GM21367 (cell line): ENCODE measurements around the gene TRIM40.
"Not testable (repeated sequence)": the region's sequence is repeated elsewhere in the genome, so short reads cannot be mapped to it uniquely, and the experiment has no call there.

Experiments
- ATAC-seq: cut with Tn5 transposase; IDR thresholded peaks from one replicate; pipeline ENCODE4 v1.9.1; 2021; ENCODE audit not compliant: unreplicated experiment

Gene TRIM40

GRCh38 chr6:30113003-30113759, 22.8 kb upstream of the TRIM40 start, which contains the start of gene TRIM31:
Gene TRIM31, minus strand, starts transcription at chr6:30113090. Its CDS starts 285 bp downstream, at chr6:30112805.
- ATAC-seq: no peak

GRCh38 chr6:30113841-30114240, 22.1 kb upstream of the TRIM40 start:
- ATAC-seq: no peak

GRCh38 chr6:30116724-30117123, 19.2 kb upstream of the TRIM40 start:
- ATAC-seq: no peak

- not testable (repeated sequence) for ATAC-seq
These were observed 17.2 kb upstream of the TRIM40 start for GRCh38 chr6:30118691-30119090.

GRCh38 chr6:30121446-30122366, 14.2 kb upstream of the TRIM40 start:
- no peak for ATAC-seq

- ATAC-seq: no peak
These were observed 13.4 kb upstream of the TRIM40 start for GRCh38 chr6:30122515-30122914.

GRCh38 chr6:30127238-30128093, 8.5 kb upstream of the TRIM40 start:
- no peak for ATAC-seq

GRCh38 chr6:30129265-30130178, 6.4 kb upstream of the TRIM40 start:
- ATAC-seq: no peak

GRCh38 chr6:30130179-30130679, 5.7 kb upstream of the TRIM40 start:
- ATAC-seq: no peak

- ATAC-seq: peak; percentile 71
These were observed 4.8 kb upstream of the TRIM40 start for GRCh38 chr6:30130887-30131862.

GRCh38 chr6:30131947-30132497, 3.9 kb upstream of the TRIM40 start:
- no peak for ATAC-seq

GRCh38 chr6:30135147-30135546, 793 bp upstream of the TRIM40 start:
- no peak for ATAC-seq

- no peak for ATAC-seq
These were observed 788 bp downstream of the TRIM40 start for GRCh38 chr6:30136570-30137286.

GRCh38 chr6:30140240-30140639, 4.3 kb downstream of the TRIM40 start:
- ATAC-seq: not testable (repeated sequence)

GRCh38 chr6:30142665-30143064, 6.7 kb downstream of the TRIM40 start:
- ATAC-seq: no peak

GRCh38 chr6:30143780-30144179, 7.8 kb downstream of the TRIM40 start:
- no peak for ATAC-seq

GRCh38 chr6:30144811-30145210, 8.9 kb downstream of the TRIM40 start:
- no peak for ATAC-seq

GRCh38 chr6:30145818-30146217, 9.9 kb downstream of the TRIM40 start:
- ATAC-seq: no peak
